ENCODE data around the gene ZBTB8OS.

GRCh38 chr1:32659581-32659980, 9.2 kb upstream of the ZBTB8OS start:
- TF ChIP-seq BHLHE40 (IDR thresholded peaks at IDR 0.05; ENCODE audit: borderline replicate concordance), result no peak
- TF ChIP-seq TARDBP (IDR thresholded peaks at IDR 0.05), result no peak
- no peak for TF ChIP-seq SUZ12 (IDR thresholded peaks at IDR 0.05)
- TF ChIP-seq FOXM1 (IDR thresholded peaks at IDR 0.05; ENCODE audit: borderline replicate concordance), result no peak
- TF ChIP-seq HDGF (IDR thresholded peaks at IDR 0.05; ENCODE audit: borderline replicate concordance), result no peak
- TF ChIP-seq SP1 (IDR thresholded peaks at IDR 0.05), result no peak
- TF ChIP-seq PKNOX1 (IDR thresholded peaks at IDR 0.05), result no peak
- no peak for TF ChIP-seq ARNT (IDR thresholded peaks at IDR 0.05)
- TF ChIP-seq LEF1 (IDR thresholded peaks at IDR 0.05; ENCODE audit: borderline replicate concordance), result no peak
- TF ChIP-seq FOXA1 (IDR thresholded peaks at IDR 0.05), result no peak
- TF ChIP-seq NFRKB (IDR thresholded peaks at IDR 0.05), result no peak
- TF ChIP-seq ZNF384 (IDR thresholded peaks at IDR 0.05), result no peak
- no peak for TF ChIP-seq ELF4 (IDR thresholded peaks at IDR 0.05)
- no peak for TF ChIP-seq L3MBTL2 (conservative IDR thresholded peaks at IDR 0.05)

Data from HEK293T (cell line).